ENCODE measurements around the gene PSD4. TPM values are rescaled to one million over a fixed set of nuclear protein-coding genes. Genes with fewer than 3 reads are reported as not detected.

PSD4 gene
- total RNA-seq, 1 experiment from 2014 or later = 1.0 TPM

- Histone ChIP-seq H3K4ac (ENCODE audit: low read depth, low read length) (no peak overlapping the region), H2BK15ac (ENCODE audit: low read depth, low read length) (no peak overlapping the region), H3K9me3 (ENCODE audit: control insufficient read depth, low read depth, low read length) (no peaks in the 10 kb centered on the region), H2AFZ (ENCODE audit: low read length) (no peak overlapping the region), H3K79me1 (ENCODE audit: insufficient read depth, low read depth, low read length, poor library complexity, severe bottlenecking) (no peaks in the 10 kb centered on the region), H3T11ph (ENCODE audit: low read length) (no peak overlapping the region), H3K18ac (ENCODE audit: insufficient read length, low read depth, low read length) (no peak overlapping the region), H3K27ac (ENCODE audit: insufficient read length, low read depth, low read length) (no peak overlapping the region), H4K91ac (ENCODE audit: insufficient read length, low read depth, low read length) (no peak overlapping the region), H3K4me2 (ENCODE audit: insufficient read depth, insufficient read length, low read length) (no peak overlapping the region), H4K20me1 (ENCODE audit: control insufficient read depth, insufficient read depth, insufficient read length) (no peaks in the 10 kb centered on the region), H3K14ac (ENCODE audit: insufficient read depth, low read length) (no peak overlapping the region), H3K23ac (ENCODE audit: insufficient read length, low read depth, low read length) (no peak overlapping the region), H4K8ac (replicated peaks; ENCODE audit: insufficient read length, low read depth, low read length) (no peak overlapping the region), H2BK20ac (ENCODE audit: low read depth, low read length, poor library complexity, severe bottlenecking) (no peak overlapping the region), H2AK5ac (ENCODE audit: insufficient read length, low read length) (no peak overlapping the region), H3K4me1 (ENCODE audit: insufficient read depth, low read length) (no peaks in the 10 kb centered on the region), H2BK5ac (ENCODE audit: insufficient read length, low read length) (no peak overlapping the region), H3K9ac (ENCODE audit: extremely low read depth, insufficient read length, low read length) (no peak overlapping the region), H3K56ac (ENCODE audit: insufficient read length, low read depth, low read length) (no peak overlapping the region), H4K5ac (ENCODE audit: insufficient read length, low read depth, low read length) (no peak overlapping the region), H2BK12ac (ENCODE audit: insufficient read length, low read depth, low read length) (no peak overlapping the region), H3K79me2 (ENCODE audit: insufficient read depth, low read length) (no peaks in the 10 kb centered on the region), H3K23me2 (ENCODE audit: insufficient read length, low read depth, low read length, poor library complexity, severe bottlenecking) (no peaks in the 10 kb centered on the region), H2BK120ac (ENCODE audit: low read depth, low read length, poor library complexity, severe bottlenecking) (no peak overlapping the region), H3K27me3 (ENCODE audit: insufficient read depth, low read length) (no peaks in the 10 kb centered on the region)
- no peak for DNase-seq
- no peaks in the 10 kb centered on the region for H3K36me3 Mint-ChIP-seq (ENCODE audit: insufficient read depth in 1 of 3, low read depth in 3 of 3)
- no peak overlapping the region for H3K27ac Mint-ChIP-seq
- H3K9me3 Mint-ChIP-seq = no peaks in the 10 kb centered on the region
- WGBS (ENCODE audit: extremely low coverage, insufficient read length, low lambda C conversion rate) = 100% methylated on average over 1 of the region's 1 CpG
- H3K4me3 Mint-ChIP-seq = no peak overlapping the region
- TF ChIP-seq CTCF (conservative IDR thresholded peaks at IDR 0.05) = no peak
- peaks cover 3% of the 10 kb centered on the region for H3K27me3 Mint-ChIP-seq (ENCODE audit: low read depth)
- H3K4me1 Mint-ChIP-seq = peaks cover 5 to 10% of the 10 kb centered on the region in 2 experiments
Measured at GRCh38 chr2:113223813-113224212, 50.0 kb downstream of the PSD4 start.
